HUES48 (cell line): ENCODE results near the gene ALPK1.

ENCODE experiments used
- H3K27ac ChIP-seq: one replicate; pipeline ENCODE4 v1.7.0; 2013; ENCODE audit warnings: low read depth, low read length, inconsistent platforms
- H3K27me3 ChIP-seq: 2 replicates; pipeline ENCODE4 v1.6.1; 2013; ENCODE audit warnings: mild to moderate bottlenecking, low read length; ENCODE audit not compliant: control insufficient read depth, insufficient read depth
- H3K36me3 ChIP-seq: 2 replicates; pipeline ENCODE4 v1.6.1; 2013; ENCODE audit warnings: low read length; ENCODE audit not compliant: control insufficient read depth, insufficient read depth
- H3K4me1 ChIP-seq: 2 replicates; pipeline ENCODE4 v1.6.1; 2013; ENCODE audit warnings: mild to moderate bottlenecking, low read length; ENCODE audit not compliant: control insufficient read depth, insufficient read depth
- H3K4me3 ChIP-seq: 2 replicates; pipeline ENCODE4 v1.5.1; 2013; ENCODE audit warnings: mild to moderate bottlenecking, low read depth, low read length
- H3K9ac ChIP-seq: 2 replicates; pipeline ENCODE4 v1.6.1; 2013; ENCODE audit warnings: mild to moderate bottlenecking, low read depth, low read length, moderate library complexity
- H3K9me3 ChIP-seq: 2 replicates; pipeline ENCODE4 v1.6.1; 2013; ENCODE audit warnings: low read length; ENCODE audit not compliant: control insufficient read depth, insufficient read depth

Gene ALPK1

DNA sequence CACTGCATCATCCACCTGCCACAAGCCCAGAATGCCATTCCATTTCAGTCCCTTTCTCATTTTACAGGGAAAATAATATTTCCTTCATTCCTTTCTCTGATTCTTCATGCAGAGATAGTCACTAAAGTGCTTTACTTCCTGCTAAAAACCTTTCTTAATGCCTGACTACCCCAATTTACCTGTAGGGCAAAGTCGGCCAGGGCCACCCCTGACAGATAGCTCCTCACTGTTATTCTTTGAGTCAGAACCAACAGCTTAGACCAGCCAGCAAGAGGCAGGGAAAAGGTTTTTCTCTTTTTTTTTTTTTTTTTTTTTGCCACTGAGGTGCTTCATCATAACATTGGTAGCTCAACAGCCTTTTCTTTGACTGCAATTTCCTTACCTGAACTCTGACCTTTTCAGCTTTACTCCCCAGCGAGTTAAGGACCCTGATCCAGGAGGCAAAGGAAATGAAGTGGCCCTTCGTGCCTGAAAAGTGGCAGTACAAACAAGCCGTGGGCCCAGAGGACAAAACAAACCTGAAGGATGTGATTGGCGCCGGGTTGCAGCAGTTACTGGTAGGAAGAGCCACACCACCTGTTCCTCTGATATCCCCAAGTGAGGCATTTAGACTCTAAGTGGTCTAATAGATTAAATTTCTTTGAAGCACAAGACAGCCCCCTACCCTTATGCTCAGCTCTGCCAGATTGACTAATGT, 85.0 kb downstream of the ALPK1 start:
- H3K27ac ChIP-seq = no peak overlapping the region
- peaks cover 15% of the 10 kb centered on the region for H3K4me1 ChIP-seq
- no peaks in the 10 kb centered on the region for H3K36me3 ChIP-seq
- no peak overlapping the region for H3K9ac ChIP-seq
- H3K4me3 ChIP-seq = no peak overlapping the region
- H3K9me3 ChIP-seq = no peaks in the 10 kb centered on the region
- peaks cover 36% of the 10 kb centered on the region for H3K27me3 ChIP-seq

DNA sequence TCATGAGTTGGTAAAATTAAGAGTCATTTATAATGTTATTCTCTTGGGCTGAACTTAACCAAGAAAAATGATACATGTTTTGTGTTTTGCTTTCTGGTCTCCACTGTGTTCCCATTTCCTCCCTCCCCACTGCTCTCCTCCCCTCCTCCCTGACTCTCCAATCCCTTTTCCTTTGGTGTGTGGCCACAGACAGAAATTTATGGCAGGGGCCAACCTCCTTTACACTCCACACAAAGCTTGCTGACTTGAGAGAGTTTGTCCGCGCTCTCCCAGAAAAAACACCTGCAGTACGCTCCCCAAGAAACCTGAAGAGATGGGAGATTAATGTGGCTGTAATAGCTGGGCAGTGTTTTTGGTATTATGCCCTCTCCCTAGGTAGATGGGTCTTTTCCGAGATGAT, 88.9 kb downstream of the ALPK1 start:
- Histone ChIP-seq H3K27me3 (peaks cover under 1% of the 10 kb centered on the region; the same call in 1 of the 2 replicates), H3K4me1 (peaks cover 5% of the 10 kb centered on the region; the same call in 1 of the 2 replicates), H3K4me3 (no peak overlapping the region), H3K9ac (no peak overlapping the region), H3K36me3 (no peaks in the 10 kb centered on the region), H3K9me3 (no peaks in the 10 kb centered on the region), H3K27ac (no peak overlapping the region)

DNA sequence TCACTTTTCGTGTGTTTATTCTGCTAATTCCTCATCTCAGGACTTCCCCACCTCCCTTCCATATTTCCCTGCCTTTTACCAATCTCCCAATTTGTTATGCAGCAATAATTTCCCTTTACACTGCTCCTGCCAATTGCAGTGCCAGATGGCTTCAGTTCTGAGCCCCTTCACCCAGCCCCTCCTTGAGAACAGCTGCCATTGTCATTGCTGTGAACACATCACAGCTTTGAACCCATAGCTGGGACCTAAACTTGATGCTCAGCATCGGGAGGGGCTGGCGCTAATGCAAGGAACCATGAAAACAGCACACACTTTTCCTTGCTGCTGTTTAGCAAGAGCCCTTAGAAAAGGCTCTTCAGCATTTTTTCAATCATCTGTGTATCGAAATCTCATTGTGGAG, 104.9 kb downstream of the ALPK1 start:
- Histone ChIP-seq H3K36me3 (no peaks in the 10 kb centered on the region), H3K4me1 (peaks cover 25% of the 10 kb centered on the region), H3K27ac (peak overlapping the region; percentile 18), H3K4me3 (no peak overlapping the region), H3K27me3 (peaks cover 5% of the 10 kb centered on the region; the same call in 1 of the 2 replicates), H3K9ac (no peak overlapping the region), H3K9me3 (no peaks in the 10 kb centered on the region)

DNA sequence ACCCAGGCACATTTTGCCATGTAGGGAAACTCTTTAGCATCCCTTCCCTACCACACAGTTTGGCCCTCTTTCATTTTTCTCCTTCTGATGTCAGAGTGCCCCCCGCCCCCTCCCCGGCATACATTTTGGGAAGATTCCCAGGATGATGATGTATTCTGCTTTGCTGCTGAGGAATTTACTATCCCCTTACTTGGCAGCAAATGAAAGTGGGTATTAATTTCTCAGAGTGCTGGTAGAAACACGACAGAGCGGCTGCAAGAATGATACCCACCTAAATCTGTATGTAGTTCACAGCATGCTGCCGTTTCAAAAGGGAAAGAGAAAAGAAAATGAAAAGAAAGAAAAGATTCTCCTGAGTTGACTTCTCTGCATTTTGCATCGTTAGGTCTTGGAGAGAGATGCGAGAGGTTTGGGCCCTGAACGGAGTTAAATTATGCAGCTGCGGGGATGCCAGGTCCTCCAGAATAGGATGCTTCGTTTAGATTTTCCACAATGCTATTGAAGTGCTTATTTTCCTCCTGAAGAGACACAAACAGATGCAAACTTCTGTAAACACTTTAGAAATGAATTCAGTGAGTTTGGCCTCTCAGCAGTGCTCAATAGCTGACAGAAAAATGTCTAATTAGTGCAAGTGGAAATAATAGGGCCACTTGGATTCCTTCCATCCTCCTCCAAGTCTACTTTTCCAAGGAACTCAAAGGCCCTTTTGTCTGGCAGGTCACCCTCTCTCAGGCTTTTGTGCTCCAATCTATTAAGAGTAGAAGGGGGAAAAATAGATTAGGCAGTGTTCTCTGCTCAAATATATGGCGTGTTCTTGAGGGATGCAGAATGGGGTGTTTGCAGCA, 106.2 kb downstream of the ALPK1 start:
- Histone ChIP-seq H3K4me3 (peak overlapping the region; percentile 28), H3K9me3 (no peaks in the 10 kb centered on the region), H3K36me3 (no peaks in the 10 kb centered on the region), H3K4me1 (peaks cover 25% of the 10 kb centered on the region), H3K27ac (peak overlapping the region; percentile 14), H3K27me3 (peaks cover 5% of the 10 kb centered on the region; the same call in 1 of the 2 replicates), H3K9ac (no peak overlapping the region)

DNA sequence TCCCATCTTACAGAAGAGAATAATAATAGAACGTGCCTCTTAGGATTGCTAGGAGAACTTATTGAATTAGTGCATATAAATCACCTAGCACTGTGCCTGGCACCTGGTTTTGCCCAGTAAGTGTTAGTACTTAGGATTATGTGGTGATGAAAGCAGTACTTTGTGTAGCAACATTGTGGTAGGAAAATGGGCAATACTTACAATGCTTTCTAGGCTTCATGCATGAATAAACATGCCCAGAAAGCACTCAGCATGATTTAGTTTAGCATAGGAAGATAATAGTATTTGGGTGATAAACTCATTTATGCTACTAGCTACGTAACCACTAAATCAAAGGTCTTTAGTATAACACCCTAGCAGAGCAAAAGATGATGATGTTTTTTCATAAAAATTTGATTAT, 113.2 kb downstream of the ALPK1 start:
- H3K36me3 ChIP-seq = no peaks in the 10 kb centered on the region
- no peak overlapping the region for H3K4me3 ChIP-seq

DNA sequence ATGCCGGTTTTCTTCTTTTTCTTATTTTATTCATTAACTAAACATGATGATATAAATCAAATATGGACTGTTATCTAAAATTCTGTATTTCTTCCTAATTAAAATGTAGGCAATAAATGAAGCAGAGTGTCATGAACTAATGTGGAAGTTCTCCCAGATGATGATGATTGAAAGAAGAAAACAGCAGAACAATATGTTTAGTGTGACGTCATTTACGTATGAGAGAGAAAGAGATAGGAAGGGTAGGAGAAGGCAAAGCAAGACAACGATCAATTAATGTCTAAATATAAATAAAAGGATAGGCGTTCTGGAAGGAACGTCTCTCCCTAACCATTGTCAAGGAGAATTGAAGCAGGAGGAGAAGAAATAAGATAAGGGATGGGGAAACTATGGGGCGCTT, 113.6 kb downstream of the ALPK1 start:
- Histone ChIP-seq H3K27me3 (no peaks in the 10 kb centered on the region), H3K36me3 (no peaks in the 10 kb centered on the region), H3K27ac (no peak overlapping the region), H3K4me3 (no peak overlapping the region), H3K4me1 (peaks cover 27% of the 10 kb centered on the region), H3K9ac (no peak overlapping the region), H3K9me3 (no peaks in the 10 kb centered on the region)

More for the DNA sequence above, 113.2 kb downstream of the ALPK1 start:
- Histone ChIP-seq H3K9ac (no peak overlapping the region), H3K9me3 (no peaks in the 10 kb centered on the region), H3K27ac (no peak overlapping the region), H3K27me3 (no peaks in the 10 kb centered on the region), H3K4me1 (peaks cover 27% of the 10 kb centered on the region)

DNA sequence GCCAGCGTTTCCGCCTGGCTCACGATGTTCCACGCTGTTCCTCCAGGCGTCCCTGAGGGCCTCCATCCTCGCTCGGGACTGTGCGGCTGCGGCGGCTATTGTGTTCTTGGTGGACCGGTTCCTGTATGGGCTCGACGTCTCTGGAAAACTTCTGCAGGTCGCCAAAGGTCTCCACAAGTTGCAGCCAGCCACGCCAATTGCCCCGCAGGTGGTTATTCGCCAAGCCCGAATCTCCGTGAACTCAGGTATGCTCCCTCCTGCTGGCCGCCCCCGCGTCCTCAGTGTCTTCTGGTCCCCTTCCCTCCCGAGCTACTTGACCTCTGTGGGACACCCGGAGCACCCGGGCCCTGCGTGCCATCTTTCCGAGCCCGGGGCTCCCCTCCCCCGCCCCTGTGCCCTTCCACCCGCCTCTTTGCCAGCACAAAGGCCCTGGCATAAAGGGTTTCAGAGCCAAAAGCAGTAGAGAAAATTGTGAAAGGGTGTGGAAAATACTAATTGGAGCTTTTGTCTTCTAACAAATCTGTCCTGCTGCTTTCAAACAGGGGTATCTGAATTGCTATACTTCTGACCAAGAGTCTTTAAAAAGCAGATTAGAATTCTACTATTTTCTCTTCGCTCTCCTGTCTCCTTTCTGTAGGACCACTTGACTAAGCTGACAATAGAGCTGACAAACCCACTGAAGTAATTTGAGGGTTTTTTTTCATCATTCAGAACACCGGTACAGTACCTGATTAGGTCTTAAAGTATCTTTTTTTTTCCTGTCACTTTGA, 114.8 kb downstream of the ALPK1 start:
- H3K4me3 ChIP-seq = peak overlapping the region; percentile 20
- H3K27me3 ChIP-seq = no peaks in the 10 kb centered on the region
- H3K9ac ChIP-seq = no peak overlapping the region
- H3K9me3 ChIP-seq = no peaks in the 10 kb centered on the region
- no peaks in the 10 kb centered on the region for H3K36me3 ChIP-seq
- peaks cover 27% of the 10 kb centered on the region for H3K4me1 ChIP-seq
- H3K27ac ChIP-seq = peak overlapping the region; percentile 27

DNA sequence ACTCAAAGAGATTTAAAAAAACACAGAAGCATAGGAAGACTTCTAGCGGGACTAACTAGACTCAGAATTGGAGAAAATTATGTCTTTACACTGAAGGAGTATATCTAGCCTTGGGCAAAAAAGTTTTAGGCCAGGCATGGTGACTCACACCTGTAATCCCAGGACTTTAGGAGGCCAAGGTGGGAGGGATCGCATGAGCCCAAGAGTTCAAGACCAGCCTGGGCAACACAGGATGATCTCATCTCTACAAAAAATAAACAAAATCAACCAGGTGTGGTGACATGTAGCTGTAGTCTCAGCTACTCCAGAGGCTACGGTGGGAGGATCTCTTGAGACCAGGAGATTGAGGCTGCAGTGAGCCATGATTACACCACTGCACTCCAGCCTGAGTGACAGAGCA, 119.3 kb downstream of the ALPK1 start:
- Histone ChIP-seq H3K27me3 (peaks cover 3% of the 10 kb centered on the region; the same call in 1 of the 2 replicates), H3K9me3 (no peaks in the 10 kb centered on the region), H3K4me3 (no peak overlapping the region), H3K4me1 (peaks cover 18% of the 10 kb centered on the region), H3K9ac (no peak overlapping the region), H3K36me3 (no peaks in the 10 kb centered on the region), H3K27ac (no peak overlapping the region)

DNA sequence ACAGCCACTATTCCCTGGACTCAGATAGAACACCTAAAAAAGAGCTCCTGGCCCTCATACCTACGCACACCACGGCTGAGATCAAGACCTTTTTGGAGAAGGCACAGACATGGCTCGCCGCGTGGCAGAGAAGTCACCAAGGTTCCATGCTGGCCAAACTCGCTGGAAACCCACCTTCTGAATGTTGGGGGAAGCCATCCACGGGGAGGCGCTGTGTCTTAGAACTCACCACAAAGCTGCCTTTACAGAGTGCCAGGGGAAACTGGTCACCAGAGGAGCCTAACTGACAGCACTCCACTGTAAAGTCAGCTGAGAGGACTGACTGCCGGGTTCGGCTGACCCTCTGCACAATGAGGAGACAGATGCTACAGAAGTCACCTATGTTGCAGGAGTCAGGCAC, 120.9 kb downstream of the ALPK1 start:
- Histone ChIP-seq H3K27ac (no peak overlapping the region), H3K36me3 (no peaks in the 10 kb centered on the region), H3K27me3 (peaks cover 3% of the 10 kb centered on the region; the same call in 1 of the 2 replicates), H3K9ac (no peak overlapping the region), H3K4me3 (no peak overlapping the region), H3K9me3 (no peaks in the 10 kb centered on the region), H3K4me1 (peaks cover 2% of the 10 kb centered on the region)

DNA sequence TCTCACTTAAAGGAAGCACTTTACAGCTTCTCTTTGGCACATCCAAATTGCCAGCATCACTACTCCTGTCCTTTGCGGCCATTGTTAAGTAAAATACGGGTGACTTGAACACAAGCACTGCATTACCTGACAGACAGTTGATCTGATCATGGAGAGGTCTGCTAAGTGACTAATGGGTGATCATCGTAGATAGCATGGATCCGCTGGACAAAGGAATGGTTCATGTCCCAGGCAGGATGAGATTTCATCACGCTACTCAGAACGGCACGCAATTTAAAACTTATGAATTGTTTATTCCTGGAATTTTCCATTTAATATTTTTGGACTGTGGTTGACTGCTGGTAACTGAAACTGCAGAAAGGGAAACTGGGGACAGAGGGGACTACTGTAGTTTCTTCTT, 124.7 kb downstream of the ALPK1 start:
- H3K36me3 ChIP-seq = no peaks in the 10 kb centered on the region
- H3K4me1 ChIP-seq = no peaks in the 10 kb centered on the region
- H3K27me3 ChIP-seq = peaks cover 3% of the 10 kb centered on the region; the same call in 1 of the 2 replicates
- no peaks in the 10 kb centered on the region for H3K9me3 ChIP-seq
- no peak overlapping the region for H3K4me3 ChIP-seq
- H3K27ac ChIP-seq = no peak overlapping the region
- H3K9ac ChIP-seq = no peak overlapping the region
